GM12878 (cell line): Measurements from ENCODE around the gene CACNA1S.

ENCODE experiments used
- ELK1 ChIP-seq: IDR thresholded peaks from 2 replicates; pipeline ENCODE4 v1.6.1; 2012; ENCODE audit warnings: low read depth, low read length, improper control_type of control experiment
- POLR2A ChIP-seq: IDR thresholded peaks from 2 replicates; pipeline ENCODE4 v1.6.1; 2011; ENCODE audit warnings: low read depth, mild to moderate bottlenecking, low read length
- RAD21 ChIP-seq: IDR thresholded peaks from 2 replicates; pipeline ENCODE4 v1.6.1; 2011; ENCODE audit warnings: mild to moderate bottlenecking, low read depth, low read length, moderate library complexity; ENCODE audit not compliant: insufficient read depth
- SIN3A ChIP-seq: IDR thresholded peaks from 2 replicates; pipeline ENCODE4 v1.6.1; 2012; ENCODE audit warnings: low read depth, low read length, improper control_type of control experiment
- TF ChIP-seq, protein P1 (sequence below): fragments of 450-650 bp; IDR thresholded peaks from 2 replicates; pipeline ENCODE4 v1.6.1; 2017; ENCODE audit warnings: mild to moderate bottlenecking

DNA sequence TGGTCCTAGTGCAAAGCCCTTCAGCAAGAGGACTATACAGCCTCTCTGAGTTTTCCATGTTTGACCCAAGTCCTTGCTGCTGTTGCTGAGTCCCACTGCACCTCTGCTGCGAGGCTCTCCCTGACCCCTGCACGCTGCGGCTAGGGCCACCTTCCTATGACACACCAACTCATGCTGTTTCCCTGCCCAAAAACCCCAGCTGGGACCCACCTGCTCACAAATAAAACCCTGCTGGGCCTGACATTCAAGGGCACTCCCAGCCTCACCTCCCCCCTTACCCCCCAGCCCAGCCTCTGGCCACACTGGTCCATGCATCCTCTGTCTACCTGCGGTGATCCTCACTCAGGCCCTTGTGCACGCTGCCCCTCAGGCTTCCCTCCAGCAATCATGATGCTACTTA lies 27.1 kb upstream of the CACNA1S start:
- no peak for TF ChIP-seq POLR2A
- TF ChIP-seq ELK1, result no peak
- TF ChIP-seq, protein P1, sequence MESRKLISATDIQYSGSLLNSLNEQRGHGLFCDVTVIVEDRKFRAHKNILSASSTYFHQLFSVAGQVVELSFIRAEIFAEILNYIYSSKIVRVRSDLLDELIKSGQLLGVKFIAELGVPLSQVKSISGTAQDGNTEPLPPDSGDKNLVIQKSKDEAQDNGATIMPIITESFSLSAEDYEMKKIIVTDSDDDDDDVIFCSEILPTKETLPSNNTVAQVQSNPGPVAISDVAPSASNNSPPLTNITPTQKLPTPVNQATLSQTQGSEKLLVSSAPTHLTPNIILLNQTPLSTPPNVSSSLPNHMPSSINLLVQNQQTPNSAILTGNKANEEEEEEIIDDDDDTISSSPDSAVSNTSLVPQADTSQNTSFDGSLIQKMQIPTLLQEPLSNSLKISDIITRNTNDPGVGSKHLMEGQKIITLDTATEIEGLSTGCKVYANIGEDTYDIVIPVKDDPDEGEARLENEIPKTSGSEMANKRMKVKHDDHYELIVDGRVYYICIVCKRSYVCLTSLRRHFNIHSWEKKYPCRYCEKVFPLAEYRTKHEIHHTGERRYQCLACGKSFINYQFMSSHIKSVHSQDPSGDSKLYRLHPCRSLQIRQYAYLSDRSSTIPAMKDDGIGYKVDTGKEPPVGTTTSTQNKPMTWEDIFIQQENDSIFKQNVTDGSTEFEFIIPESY, result no peak
- no peak for TF ChIP-seq SIN3A
- TF ChIP-seq RAD21, result no peak
